K562 (cell line): ENCODE data around the gene GABRQ. TPM values are rescaled to one million over a fixed set of nuclear protein-coding genes. Genes with fewer than 3 reads are reported as not detected.

ENCODE experiments used
- ATAC-seq: fragments of 200-7000 bp; cut with Tn5 transposase; 3 replicates; pipeline ENCODE4 v1.9.1; 2020; ENCODE audit warnings: moderate library complexity
- BruUV-seq: library from RNA; stranded (reverse); fragments of 400-500 nt; replicated peaks from 2 replicates; lab custom pipeline; 2021; lab: Mats Ljungman, UMichigan
- CTCF ChIA-PET: fragments of 300-600 bp; formaldehyde crosslinking; extraction: SDS; loops from one replicate; lab custom pipeline; 2021; ENCODE audit warnings: low intra/inter-chr PET ratio; lab: Yijun Ruan, JAX
- POLR2A ChIA-PET: fragments of 300-600, 350-650 bp; sonication (Branson Sonifier 250); formaldehyde crosslinking; extraction: SDS; loops from one replicate; lab custom pipeline; 2021; ENCODE audit warnings: antibody characterized with exemption, inconsistent platforms; lab: Yijun Ruan, JAX
- DNase-seq, 4 experiments: peaks; one replicate each; pipeline versions ENCODE4 v3.0.0 to v3.0.0-alpha.2; 2011 to 2018; ENCODE audit warnings: low spot score in 3 of 4, mixed read lengths in 3 of 4; ENCODE audit errors: extremely low read depth in 1 of 4
- FAIRE-seq: peaks from 2 replicates; lab custom pipeline; 2011; peaks lifted over from hg19 to GRCh38; lab: Jason Lieb, UNC
- H2AFZ ChIP-seq: 2 replicates; pipeline ENCODE4 v1.6.0; 2011; ENCODE audit warnings: low read depth, low read length, control low read depth, inconsistent platforms
- H3K27ac ChIP-seq: fragments of 200-600 bp; 3 replicates; pipeline ENCODE4 v1.8.0; 2011; ENCODE audit warnings: low read depth, mild to moderate bottlenecking, control low read depth, inconsistent platforms, low read length, moderate library complexity, mixed read lengths; ENCODE audit errors: extremely low read depth
- H3K27me3 ChIP-seq, 2 experiments: fragments of 300-600 bp in 1 of 2; 2 replicates in 1 of 2; 3 replicates in 1 of 2; pipeline versions ENCODE4 v1.6.0 to v1.8.0; 2011; ENCODE audit warnings: inconsistent platforms in 2 of 2, low read length in 2 of 2, mild to moderate bottlenecking in 1 of 2, mixed read lengths in 1 of 2, moderate library complexity in 1 of 2; ENCODE audit not compliant: control insufficient read depth in 2 of 2, insufficient read depth in 2 of 2
- H3K36me3 ChIP-seq: fragments of 300-600 bp; 3 replicates; pipeline ENCODE4 v1.8.0; 2011; ENCODE audit warnings: mild to moderate bottlenecking, low read length, inconsistent platforms; ENCODE audit not compliant: control insufficient read depth, insufficient read depth
- H3K4me1 ChIP-seq, 2 experiments: fragments of 200-600 bp in 1 of 2; replicated peaks in 1 of 2; 2 replicates in 1 of 2; 3 replicates in 1 of 2; pipeline versions ENCODE4 v1.5.1 to v1.8.0; 2011; ENCODE audit warnings: inconsistent platforms in 2 of 2, low read length in 2 of 2, mild to moderate bottlenecking in 1 of 2, mixed read lengths in 1 of 2, moderate library complexity in 1 of 2; ENCODE audit not compliant: control insufficient read depth in 2 of 2, insufficient read depth in 2 of 2
- H3K4me2 ChIP-seq: 2 replicates; pipeline ENCODE4 v1.6.1; 2011; ENCODE audit warnings: low read length, control low read depth, inconsistent platforms, mixed read lengths; ENCODE audit not compliant: insufficient read depth
- H3K4me3 ChIP-seq: fragments of 200-600 bp; sonication (generic), shearing (Covaris generic); 2 replicates; pipeline ENCODE4 v1.5.1; 2016; ENCODE audit warnings: control low read depth, inconsistent platforms
- H3K79me2 ChIP-seq: fragments of 200-600 bp; 3 replicates; pipeline ENCODE4 v1.8.0; 2011; ENCODE audit warnings: low read length, inconsistent platforms; ENCODE audit not compliant: control insufficient read depth, insufficient read depth
- H3K9ac ChIP-seq, 2 experiments: 2 replicates each; pipeline versions ENCODE4 v1.6.0 to v1.6.1; 2011; ENCODE audit warnings: low read depth in 2 of 2, low read length in 2 of 2, control low read depth in 1 of 2, inconsistent platforms in 1 of 2, mild to moderate bottlenecking in 1 of 2, mixed read lengths in 1 of 2; ENCODE audit not compliant: insufficient read depth in 1 of 2
- H3K9me1 ChIP-seq: one replicate; pipeline ENCODE4 v1.6.0; 2011; ENCODE audit warnings: inconsistent platforms, mild to moderate bottlenecking, low read length, moderate library complexity; ENCODE audit not compliant: control insufficient read depth, insufficient read depth
- H3K9me3 ChIP-seq: replicated peaks from 2 replicates; pipeline ENCODE4 v1.5.1; 2011; ENCODE audit warnings: low read depth, low read length, inconsistent platforms; ENCODE audit not compliant: control insufficient read depth, insufficient read depth
- H4K20me1 ChIP-seq: replicated peaks from 2 replicates; pipeline ENCODE4 v1.6.1; 2011; ENCODE audit warnings: low read length, inconsistent platforms, mixed read lengths; ENCODE audit not compliant: control insufficient read depth, insufficient read depth
- GATA2 ChIP-seq: sonication (generic); formaldehyde crosslinking; IDR thresholded peaks from 2 replicates; pipeline ENCODE4 v1.4.0; 2020; ENCODE audit warnings: mild to moderate bottlenecking, missing genetic modification reagents
- HNRNPL ChIP-seq: fragments of 200-400 bp; formaldehyde crosslinking; IDR thresholded peaks from 2 replicates; pipeline ENCODE4 v1.6.1; 2017; ENCODE audit warnings: low read depth, mild to moderate bottlenecking, low read length
- IRF2 ChIP-seq: sonication (generic); formaldehyde crosslinking; IDR thresholded peaks from 2 replicates; pipeline ENCODE4 v1.8.1; 2022; ENCODE audit warnings: mild to moderate bottlenecking, missing genetic modification reagents
- KDM2B ChIP-seq: fragments of 250-450 bp; sonication (Bioruptor Pico); IDR thresholded peaks from 2 replicates; pipeline ENCODE4 v1.8.0; 2021; ENCODE audit warnings: mild to moderate bottlenecking, moderate library complexity
- NFIC ChIP-seq: fragments of 450-650 bp; IDR thresholded peaks from 2 replicates; pipeline ENCODE4 v1.6.1; 2017; ENCODE audit warnings: mild to moderate bottlenecking, inconsistent platforms
- TBL1XR1 ChIP-seq, 2 experiments: IDR thresholded peaks; 2 replicates each; pipeline ENCODE4 v1.6.1; 2012; ENCODE audit warnings: improper control_type of control experiment in 2 of 2, low read length in 2 of 2, mild to moderate bottlenecking in 1 of 2
- ZNF174 ChIP-seq: fragments of 250-450 bp; sonication (Bioruptor Pico); IDR thresholded peaks from 2 replicates; pipeline ENCODE4 v1.4.0; 2020; ENCODE audit warnings: mild to moderate bottlenecking
- ZNF830 ChIP-seq: fragments of 250-450 bp; sonication (Bioruptor Pico); IDR thresholded peaks from 2 replicates; pipeline ENCODE4 v1.5.0; 2021; ENCODE audit warnings: mild to moderate bottlenecking
- ZSCAN29 ChIP-seq: fragments of 450-650 bp; IDR thresholded peaks from 2 replicates; pipeline ENCODE4 v1.6.1; 2017
- ZSCAN32 ChIP-seq: fragments of 450-650 bp; formaldehyde crosslinking; IDR thresholded peaks from 2 replicates; pipeline ENCODE4 v1.4.0; 2020; ENCODE audit warnings: mild to moderate bottlenecking, moderate library complexity
- WGBS: fragments of 100-300 bp; shearing (Covaris generic); methylation state at CpG from one replicate; pipeline ENCODE4 v1.1.6; 2016; ENCODE audit warnings: low coverage, mixed read lengths; ENCODE audit not compliant: insufficient coverage; ENCODE audit errors: missing lambda C conversion rate; 5-methylcytosine and 5-hydroxymethylcytosine counted together
- in situ Hi-C: fragments of 300-500 bp; cut with MboI; formaldehyde crosslinking; loops from 4 replicates; pipeline ENCODE4 v1.15.0; 2018; ENCODE audit warnings: inconsistent platforms, mixed read lengths
- intact Hi-C: fragments of 100-400 bp; cut with micrococcal nuclease; formaldehyde crosslinking; loops from 2 replicates; pipeline ENCODE4 v1.14.2; 2022
- polyA plus RNA-seq, 8 experiments: library from polyadenylated mRNA; depleted of rRNA in 4 of 8; stranded (reverse) in 5 of 8; unstranded in 3 of 8; fragments of >200 nt; fragmentation: Nextera tagmentation in 2 of 8; fragmentation: Illumina TruSeq in 1 of 8; extraction: Ambion mirVana in 2 of 8; extraction: Trizol in 1 of 8; gene quantifications; 2 replicates each; pipeline versions ENCODE4 v1.2.1 to v1.2.3, GENCODE V29; 2011 to 2014; ENCODE audit warnings: inconsistent platforms in 1 of 8, missing spikeins in 1 of 8
- total RNA-seq, 7 experiments: library from RNA; depleted of rRNA in 6 of 7; stranded (reverse); fragments of >200 nt in 6 of 7; fragmentation: Illumina TruSeq in 2 of 7; extraction: Trizol in 2 of 7; gene quantifications; 2 replicates each; pipeline versions ENCODE4 v1.2.1 to v1.2.3, GENCODE V29; 2011 to 2021; ENCODE audit warnings: low replicate concordance in 1 of 7
- TF ChIP-seq, protein P1 (sequence below), 3 experiments: IDR thresholded peaks in 2 of 3; conservative IDR thresholded peaks in 1 of 3; 2 replicates each; pipeline ENCODE4 v1.5.1; 2011 to 2012; ENCODE audit warnings: low read length in 3 of 3, mild to moderate bottlenecking in 3 of 3, control low read depth in 2 of 3, improper control_type of control experiment in 1 of 3, inconsistent platforms in 1 of 3, low read depth in 1 of 3, mixed read lengths in 1 of 3, moderate library complexity in 1 of 3; ENCODE audit not compliant: insufficient read depth in 2 of 3

The GABRQ gene
- total and polyA plus RNA-seq, 9 of the 15 experiments (the other 6 are each of a cell fraction or from before 2014, with no cell fraction given), result 0.25 to 3.2 (median 1.8) TPM

DNA sequence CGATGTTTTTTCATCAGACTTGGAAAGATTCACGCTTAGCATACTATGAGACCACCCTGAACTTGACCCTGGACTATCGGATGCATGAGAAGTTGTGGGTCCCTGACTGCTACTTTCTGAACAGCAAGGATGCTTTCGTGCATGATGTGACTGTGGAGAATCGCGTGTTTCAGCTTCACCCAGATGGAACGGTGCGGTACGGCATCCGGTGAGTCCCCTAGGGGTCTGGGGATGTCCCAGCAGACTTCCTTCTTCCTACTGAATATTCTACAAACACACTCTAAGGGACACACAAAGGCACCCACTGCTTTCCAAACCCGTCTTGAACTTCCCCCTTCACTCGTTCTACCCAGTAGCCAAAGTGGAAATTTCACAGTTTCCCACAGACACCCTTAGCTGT, 9.3 kb downstream of the GABRQ start:
- ATAC-seq, result no peak
- Histone ChIP-seq H3K27ac (no peak overlapping the region), H3K4me1 (peaks cover 0 to 12% of the 10 kb centered on the region in 2 experiments; a peak in 2 of 5 replicates), H3K36me3 (no peaks in the 10 kb centered on the region; the same call in 2 of the 3 replicates), H3K27me3 (no peaks in the 10 kb centered on the region), H3K79me2 (no peaks in the 10 kb centered on the region), H4K20me1 (no peaks in the 10 kb centered on the region), H3K9me1 (peaks cover 4% of the 10 kb centered on the region), H3K9ac (no peak overlapping the region), H3K9me3 (no peaks in the 10 kb centered on the region), H3K4me3 (no peak overlapping the region), H2AFZ (no peak overlapping the region), H3K4me2 (no peak overlapping the region)
- intact Hi-C loops (loop anchor here (10.0 kb wide), 1 partner anchor 268 kb away; no protein-coding TSS in a partner anchor), in situ Hi-C loops (no loop called here)
- FAIRE-seq, result no peak
- POLR2A ChIA-PET, result interaction anchor here (0.8 to 1.4 kb wide), 2 partner anchors 11 to 221 kb away, joined by 3 to 7 read pairs; no protein-coding TSS in a partner anchor
- CTCF ChIA-PET, result no interaction called here
- BruUV-seq, result no TSS peak
- no peak for DNase-seq
- TF ChIP-seq ZSCAN32 (CRISPR knock-in tag), result no peak
- no peak for TF ChIP-seq HNRNPL
- no peak for TF ChIP-seq KDM2B (CRISPR knock-in tag)
- no peak for TF ChIP-seq ZSCAN29
- TF ChIP-seq, protein P1, sequence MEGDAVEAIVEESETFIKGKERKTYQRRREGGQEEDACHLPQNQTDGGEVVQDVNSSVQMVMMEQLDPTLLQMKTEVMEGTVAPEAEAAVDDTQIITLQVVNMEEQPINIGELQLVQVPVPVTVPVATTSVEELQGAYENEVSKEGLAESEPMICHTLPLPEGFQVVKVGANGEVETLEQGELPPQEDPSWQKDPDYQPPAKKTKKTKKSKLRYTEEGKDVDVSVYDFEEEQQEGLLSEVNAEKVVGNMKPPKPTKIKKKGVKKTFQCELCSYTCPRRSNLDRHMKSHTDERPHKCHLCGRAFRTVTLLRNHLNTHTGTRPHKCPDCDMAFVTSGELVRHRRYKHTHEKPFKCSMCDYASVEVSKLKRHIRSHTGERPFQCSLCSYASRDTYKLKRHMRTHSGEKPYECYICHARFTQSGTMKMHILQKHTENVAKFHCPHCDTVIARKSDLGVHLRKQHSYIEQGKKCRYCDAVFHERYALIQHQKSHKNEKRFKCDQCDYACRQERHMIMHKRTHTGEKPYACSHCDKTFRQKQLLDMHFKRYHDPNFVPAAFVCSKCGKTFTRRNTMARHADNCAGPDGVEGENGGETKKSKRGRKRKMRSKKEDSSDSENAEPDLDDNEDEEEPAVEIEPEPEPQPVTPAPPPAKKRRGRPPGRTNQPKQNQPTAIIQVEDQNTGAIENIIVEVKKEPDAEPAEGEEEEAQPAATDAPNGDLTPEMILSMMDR (IDR thresholded peaks at IDR 0.05 in 2 of 3, conservative IDR thresholded peaks at IDR 0.05 in 1 of 3; ENCODE audit: insufficient read depth in 2 of 3, low read depth in 1 of 3, low read length in 3 of 3), result no peak
- TF ChIP-seq ZNF830, result no peak
- no peak for TF ChIP-seq GATA2 (CRISPR knock-in tag)
- no peak for TF ChIP-seq ZNF174
- no peak for TF ChIP-seq IRF2 (CRISPR knock-in tag)
- no peak for TF ChIP-seq NFIC
- no peak for TF ChIP-seq TBL1XR1 (IDR thresholded peaks at IDR 0.05; ENCODE audit: low read length in 2 of 2)
- WGBS, result 85% methylated on average over 12 of the region's 12 CpGs
